ENCODE measurements around the gene DLG2. TPM values are rescaled to one million over a fixed set of nuclear protein-coding genes. Genes with fewer than 3 reads are reported as not detected.

Gene DLG2
- total and polyA plus RNA-seq, 12 donors, result 1.0 to 14.8 (median 7.4) TPM

GRCh38 chr11:83662494-83662893, 1964.7 kb downstream of the DLG2 start:
- Histone ChIP-seq H3K4me1 (peaks cover 0 to 4% (median 0%) of the 10 kb centered on the region in 9 donors), H3K27ac (no peak overlapping the region), H3K9me3 (no peaks in the 10 kb centered on the region), H3K27me3 (no peaks in the 10 kb centered on the region), H3K4me3 (no peak overlapping the region), H3K36me3 (no peaks in the 10 kb centered on the region)
- WGBS, 2 donors, result 79 to 85% methylated on average over 1 of the region's 1 CpG
- no peak for TF ChIP-seq CTCF (IDR thresholded peaks at IDR 0.05)
- intact Hi-C loops (cut with DNase I), result no loop called here
- ATAC-seq (peak in 1 of 8 donors; percentile 51), DNase-seq (no peak)

- Histone ChIP-seq H3K4me1 (peaks cover 0 to 4% (median 0%) of the 10 kb centered on the region in 9 donors), H3K27ac (no peak overlapping the region), H3K36me3 (no peaks in the 10 kb centered on the region), H3K4me3 (no peak overlapping the region), H3K9me3 (no peaks in the 10 kb centered on the region), H3K27me3 (no peaks in the 10 kb centered on the region)
- intact Hi-C loops (cut with DNase I), result no loop called here
- TF ChIP-seq CTCF (IDR thresholded peaks at IDR 0.05), result no peak
- no peak for DNase-seq
- ATAC-seq, result no peak
- WGBS, 2 donors, result 84 to 90% methylated on average over 4 of the region's 4 CpGs
Measured at GRCh38 chr11:83661491-83662350, 1965.4 kb downstream of the DLG2 start.

GRCh38 chr11:83659466-83659865, 1967.7 kb downstream of the DLG2 start:
- ATAC-seq (no peak), DNase-seq (no peak)
- no peak for TF ChIP-seq CTCF (IDR thresholded peaks at IDR 0.05)
- Histone ChIP-seq H3K27ac (no peak overlapping the region), H3K4me3 (no peak overlapping the region), H3K4me1 (peaks cover 0 to 4% (median 0%) of the 10 kb centered on the region in 9 donors), H3K36me3 (no peaks in the 10 kb centered on the region), H3K27me3 (no peaks in the 10 kb centered on the region), H3K9me3 (no peaks in the 10 kb centered on the region)
- WGBS, 2 donors, result 91 to 97% methylated on average over 1 of the region's 1 CpG
- intact Hi-C loops (cut with DNase I), result no loop called here

- intact Hi-C loops (cut with DNase I), result no loop called here
- no peaks in the 10 kb centered on the region for H3K4me1 ChIP-seq
- H3K4me3 ChIP-seq, result no peak overlapping the region
- DNase-seq (no peak), ATAC-seq (no peak)
- no peak overlapping the region for H3K27ac ChIP-seq
- H3K36me3 ChIP-seq, result no peaks in the 10 kb centered on the region
- WGBS, 2 donors, result 68 to 73% methylated on average over 4 of the region's 4 CpGs
- no peak for TF ChIP-seq CTCF (IDR thresholded peaks at IDR 0.05)
- H3K27me3 ChIP-seq, result no peaks in the 10 kb centered on the region
- H3K9me3 ChIP-seq, result no peaks in the 10 kb centered on the region
Measured at GRCh38 chr11:83656796-83657330, 1970.3 kb downstream of the DLG2 start.

All from heart right ventricle (tissue), 16 donors.